Measurements from ENCODE around the gene EFCAB11.
"Not testable (repeated sequence)": the region's sequence is repeated elsewhere in the genome, so short reads cannot be mapped to it uniquely, and the experiment has no call there.

Gene EFCAB11

GRCh38 chr14:89900802-89901201 is 53.7 kb downstream of the EFCAB11 start:
- H3K27ac Mint-ChIP-seq = no peak overlapping the region
- DNase-seq = no peak
- H3K4me1 Mint-ChIP-seq = no peaks in the 10 kb centered on the region
- peaks cover 2% of the 10 kb centered on the region for H3K9me3 Mint-ChIP-seq
- H3K4me3 Mint-ChIP-seq = no peak overlapping the region
- H3K36me3 Mint-ChIP-seq (ENCODE audit: low read depth) = peaks cover 15% of the 10 kb centered on the region
- H3K27me3 Mint-ChIP-seq (ENCODE audit: low read depth, poor library complexity) = no peaks in the 10 kb centered on the region
- no peak for TF ChIP-seq CTCF (IDR thresholded peaks at IDR 0.05)

GRCh38 chr14:89899917-89900663 is 54.4 kb downstream of the EFCAB11 start:
- H3K4me3 Mint-ChIP-seq = no peak overlapping the region
- H3K27me3 Mint-ChIP-seq (ENCODE audit: low read depth, poor library complexity) = no peaks in the 10 kb centered on the region
- peaks cover 18% of the 10 kb centered on the region for H3K36me3 Mint-ChIP-seq (ENCODE audit: low read depth)
- DNase-seq = no peak
- peak; percentile 58 for TF ChIP-seq CTCF (IDR thresholded peaks at IDR 0.05)
- no peak overlapping the region for H3K27ac Mint-ChIP-seq
- peaks cover 9% of the 10 kb centered on the region for H3K9me3 Mint-ChIP-seq
- H3K4me1 Mint-ChIP-seq = peaks cover 3% of the 10 kb centered on the region

- Mint-ChIP-seq H3K36me3 (ENCODE audit: low read depth) (peaks cover 23% of the 10 kb centered on the region), H3K4me1 (peaks cover 4% of the 10 kb centered on the region), H3K27ac (no peak overlapping the region), H3K9me3 (peaks cover 9% of the 10 kb centered on the region), H3K27me3 (ENCODE audit: low read depth, poor library complexity) (no peaks in the 10 kb centered on the region), H3K4me3 (no peak overlapping the region)
- no peak for DNase-seq
- no peak for TF ChIP-seq CTCF (IDR thresholded peaks at IDR 0.05)
These were observed 55.2 kb downstream of the EFCAB11 start for GRCh38 chr14:89899291-89899690.

- not testable (repeated sequence) for H3K27ac Mint-ChIP-seq; H3K27me3 Mint-ChIP-seq (ENCODE audit: low read depth, poor library complexity); H3K4me3 Mint-ChIP-seq; H3K4me1 Mint-ChIP-seq; DNase-seq
- Mint-ChIP-seq H3K36me3 (ENCODE audit: low read depth) (peaks cover 55% of the 10 kb centered on the region), H3K9me3 (peaks cover 22% of the 10 kb centered on the region)
These were observed 61.1 kb downstream of the EFCAB11 start for GRCh38 chr14:89893388-89893787.

- Mint-ChIP-seq H3K27ac (no peak overlapping the region), H3K36me3 (ENCODE audit: low read depth) (peaks cover 55% of the 10 kb centered on the region), H3K4me1 (peaks cover 4% of the 10 kb centered on the region), H3K9me3 (peaks cover 22% of the 10 kb centered on the region), H3K4me3 (no peak overlapping the region), H3K27me3 (ENCODE audit: low read depth, poor library complexity) (peaks cover 3% of the 10 kb centered on the region)
- no peak for DNase-seq
- no peak for TF ChIP-seq CTCF (IDR thresholded peaks at IDR 0.05)
These were observed 61.6 kb downstream of the EFCAB11 start for GRCh38 chr14:89892953-89893352.

- not testable (repeated sequence) for H3K4me3 Mint-ChIP-seq, H3K27ac Mint-ChIP-seq
These were observed 62.8 kb downstream of the EFCAB11 start for GRCh38 chr14:89891721-89892120.

GRCh38 chr14:89891055-89891454 is 63.5 kb downstream of the EFCAB11 start:
- Mint-ChIP-seq H3K4me3 (no peak overlapping the region), H3K36me3 (ENCODE audit: low read depth) (peaks cover 50% of the 10 kb centered on the region), H3K27me3 (ENCODE audit: low read depth, poor library complexity) (peaks cover 3% of the 10 kb centered on the region), H3K4me1 (peaks cover 4% of the 10 kb centered on the region), H3K27ac (no peak overlapping the region), H3K9me3 (peaks cover 22% of the 10 kb centered on the region)
- DNase-seq = no peak
- TF ChIP-seq CTCF (IDR thresholded peaks at IDR 0.05) = no peak

More at GRCh38 chr14:89891721-89892120, 62.8 kb downstream of the EFCAB11 start:
- Mint-ChIP-seq H3K9me3 (peaks cover 22% of the 10 kb centered on the region), H3K36me3 (ENCODE audit: low read depth) (peaks cover 55% of the 10 kb centered on the region)
- DNase-seq; H3K4me1 Mint-ChIP-seq; H3K27me3 Mint-ChIP-seq (ENCODE audit: low read depth, poor library complexity): not testable (repeated sequence)
